Measurements from ENCODE around the gene FLT3. TPM values are rescaled to one million over a fixed set of nuclear protein-coding genes. Genes with fewer than 3 reads are reported as not detected.

FLT3 gene
- total and polyA plus RNA-seq, 2 experiments from 2014 or later = 0.10 to 0.29 TPM

- H3K4me3 ChIP-seq = peak overlapping the region; percentile 97
- H4K20me1 ChIP-seq (ENCODE audit: insufficient read depth, poor library complexity, severe bottlenecking) = peaks cover 28% of the 10 kb centered on the region
- peak overlapping the region; percentile 90 for H3K4me2 ChIP-seq
- H3K79me2 ChIP-seq = peaks cover 52% of the 10 kb centered on the region
- no peaks in the 10 kb centered on the region for H3K9me3 ChIP-seq (ENCODE audit: low read depth)
- 0% methylated on average over 11 of the region's 11 CpGs for WGBS (ENCODE audit: low lambda C conversion rate, missing lambda C conversion rate)
- no peaks in the 10 kb centered on the region for H3K27me3 ChIP-seq
- TF ChIP-seq EZH2 (IDR thresholded peaks at IDR 0.05; ENCODE audit: borderline replicate concordance) (no peak), EZH2phosphoT487 (IDR thresholded peaks at IDR 0.05; ENCODE audit: low read depth, severe bottlenecking, unreplicated experiment) (no peak), CTCF (IDR thresholded peaks at IDR 0.05; ENCODE audit: poor library complexity) (no peak)
- no peak for DNase-seq (ENCODE audit: low spot score)
- no peaks in the 10 kb centered on the region for H3K36me3 ChIP-seq (replicated peaks; ENCODE audit: insufficient read depth, low read depth)
- H2AFZ ChIP-seq = peak overlapping the region; percentile 69
- H3K4me1 ChIP-seq (ENCODE audit: insufficient read depth) = peaks cover 17% of the 10 kb centered on the region
- no peaks in the 10 kb centered on the region for H3K9me2 ChIP-seq (replicated peaks; ENCODE audit: insufficient read depth)
- H3K27ac ChIP-seq = peak overlapping the region; percentile 99
These were observed 37.2 kb upstream of the FLT3 start for GRCh38 chr13:28137596-28137995.

- 53% methylated on average over 7 of the region's 7 CpGs for whole genome bisulfite sequencing (ENCODE audit: low lambda C conversion rate, missing lambda C conversion rate)
- peaks cover 46% of the 10 kb centered on the region for H3K79me2 ChIP-seq
- peak overlapping the region; percentile 69 for H2AFZ ChIP-seq
- TF ChIP-seq EZH2phosphoT487 (IDR thresholded peaks at IDR 0.05; ENCODE audit: low read depth, severe bottlenecking, unreplicated experiment) = no peak
- TF ChIP-seq CTCF (IDR thresholded peaks at IDR 0.05; ENCODE audit: poor library complexity) = no peak
- no peak for TF ChIP-seq EZH2 (IDR thresholded peaks at IDR 0.05; ENCODE audit: borderline replicate concordance)
- H3K27me3 ChIP-seq = no peaks in the 10 kb centered on the region
- H4K20me1 ChIP-seq (ENCODE audit: insufficient read depth, poor library complexity, severe bottlenecking) = peaks cover 21% of the 10 kb centered on the region
- no peaks in the 10 kb centered on the region for H3K36me3 ChIP-seq (replicated peaks; ENCODE audit: insufficient read depth, low read depth)
- peaks cover 13% of the 10 kb centered on the region for H3K4me1 ChIP-seq (ENCODE audit: insufficient read depth)
- H3K4me3 ChIP-seq = peak overlapping the region; percentile 97
- DNase-seq (ENCODE audit: low spot score) = peak; percentile 6
- no peaks in the 10 kb centered on the region for H3K9me2 ChIP-seq (replicated peaks; ENCODE audit: insufficient read depth)
- H3K9me3 ChIP-seq (ENCODE audit: low read depth) = no peaks in the 10 kb centered on the region
- H3K27ac ChIP-seq = no peak overlapping the region
- H3K4me2 ChIP-seq = peak overlapping the region; percentile 90
These were observed 36.5 kb upstream of the FLT3 start for GRCh38 chr13:28136916-28137315.

- Histone ChIP-seq H3K36me3 (replicated peaks; ENCODE audit: insufficient read depth, low read depth) (no peaks in the 10 kb centered on the region), H3K79me2 (peaks cover 6% of the 10 kb centered on the region), H4K20me1 (ENCODE audit: insufficient read depth, poor library complexity, severe bottlenecking) (no peaks in the 10 kb centered on the region), H3K9me3 (ENCODE audit: low read depth) (no peaks in the 10 kb centered on the region), H3K4me2 (no peak overlapping the region), H3K27me3 (no peaks in the 10 kb centered on the region), H3K4me3 (no peak overlapping the region), H3K9me2 (replicated peaks; ENCODE audit: insufficient read depth) (no peaks in the 10 kb centered on the region), H2AFZ (no peak overlapping the region), H3K4me1 (ENCODE audit: insufficient read depth) (peaks cover under 1% of the 10 kb centered on the region), H3K27ac (no peak overlapping the region)
- 93% methylated on average over 11 of the region's 11 CpGs for WGBS (ENCODE audit: low lambda C conversion rate, missing lambda C conversion rate)
- no peak for TF ChIP-seq EZH2phosphoT487 (IDR thresholded peaks at IDR 0.05; ENCODE audit: low read depth, severe bottlenecking, unreplicated experiment)
- TF ChIP-seq CTCF (IDR thresholded peaks at IDR 0.05; ENCODE audit: poor library complexity) = no peak
- no peak for TF ChIP-seq EZH2 (IDR thresholded peaks at IDR 0.05; ENCODE audit: borderline replicate concordance)
- DNase-seq (ENCODE audit: low spot score) = no peak
These were observed 31.3 kb upstream of the FLT3 start for GRCh38 chr13:28131646-28132045.

Data from hepatocyte (in vitro differentiated cells).